ENCODE results near the gene NHS.

DNA sequence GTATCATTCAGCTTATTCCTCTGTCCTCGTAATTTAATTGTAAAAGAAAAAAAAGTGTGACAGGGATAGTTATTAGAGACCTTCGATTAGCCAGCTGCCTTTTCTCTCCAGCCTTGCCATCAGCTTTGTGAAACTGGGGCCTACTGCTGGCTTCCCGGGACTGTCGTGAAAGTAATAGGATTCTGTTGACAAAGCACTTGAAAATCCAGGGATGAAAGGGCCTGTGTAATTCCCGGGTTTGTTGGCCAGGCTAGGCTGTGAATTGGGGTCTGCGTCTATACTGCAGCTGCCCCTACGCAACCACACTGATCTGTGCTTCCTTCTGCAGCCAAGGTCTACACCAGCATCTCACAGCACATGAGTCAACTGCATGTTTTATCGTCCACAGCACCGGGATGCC is 241.9 kb downstream of the NHS start:
- no peak for TF ChIP-seq ZFX (IDR thresholded peaks at IDR 0.05; ENCODE audit: borderline replicate concordance)
- TF ChIP-seq, protein P1, sequence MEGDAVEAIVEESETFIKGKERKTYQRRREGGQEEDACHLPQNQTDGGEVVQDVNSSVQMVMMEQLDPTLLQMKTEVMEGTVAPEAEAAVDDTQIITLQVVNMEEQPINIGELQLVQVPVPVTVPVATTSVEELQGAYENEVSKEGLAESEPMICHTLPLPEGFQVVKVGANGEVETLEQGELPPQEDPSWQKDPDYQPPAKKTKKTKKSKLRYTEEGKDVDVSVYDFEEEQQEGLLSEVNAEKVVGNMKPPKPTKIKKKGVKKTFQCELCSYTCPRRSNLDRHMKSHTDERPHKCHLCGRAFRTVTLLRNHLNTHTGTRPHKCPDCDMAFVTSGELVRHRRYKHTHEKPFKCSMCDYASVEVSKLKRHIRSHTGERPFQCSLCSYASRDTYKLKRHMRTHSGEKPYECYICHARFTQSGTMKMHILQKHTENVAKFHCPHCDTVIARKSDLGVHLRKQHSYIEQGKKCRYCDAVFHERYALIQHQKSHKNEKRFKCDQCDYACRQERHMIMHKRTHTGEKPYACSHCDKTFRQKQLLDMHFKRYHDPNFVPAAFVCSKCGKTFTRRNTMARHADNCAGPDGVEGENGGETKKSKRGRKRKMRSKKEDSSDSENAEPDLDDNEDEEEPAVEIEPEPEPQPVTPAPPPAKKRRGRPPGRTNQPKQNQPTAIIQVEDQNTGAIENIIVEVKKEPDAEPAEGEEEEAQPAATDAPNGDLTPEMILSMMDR (IDR thresholded peaks at IDR 0.05) = no peak
